HG03064 (cell line): ENCODE data around the gene CNIH1.
"Not testable (repeated sequence)": the region's sequence is repeated elsewhere in the genome, so short reads cannot be mapped to it uniquely, and the experiment has no call there.

Experiments used
- ATAC-seq: cut with Tn5 transposase; IDR thresholded peaks from one replicate; pipeline ENCODE4 v1.9.1; 2021; ENCODE audit warnings: low read depth; ENCODE audit not compliant: unreplicated experiment

Gene CNIH1

GRCh38 chr14:54392131-54392859 lies 48.9 kb downstream of the CNIH1 start:
- ATAC-seq = no peak

- ATAC-seq = no peak
Observed at GRCh38 chr14:54387328-54387727, 53.8 kb downstream of the CNIH1 start.

- ATAC-seq = no peak
Observed at GRCh38 chr14:54385556-54385955, 55.6 kb downstream of the CNIH1 start.

- no peak for ATAC-seq
Observed at GRCh38 chr14:54383835-54384234, 57.3 kb downstream of the CNIH1 start.

GRCh38 chr14:54381821-54382220 lies 59.4 kb downstream of the CNIH1 start:
- no peak for ATAC-seq

- not testable (repeated sequence) for ATAC-seq
Observed at GRCh38 chr14:54380558-54380957, 60.6 kb downstream of the CNIH1 start.

GRCh38 chr14:54378893-54379292 lies 62.3 kb downstream of the CNIH1 start:
- not testable (repeated sequence) for ATAC-seq

- ATAC-seq = no peak
Observed at GRCh38 chr14:54377501-54377900, 63.7 kb downstream of the CNIH1 start.

GRCh38 chr14:54374117-54374884 lies 66.9 kb downstream of the CNIH1 start:
- no peak for ATAC-seq
